K562 (cell line): Measurements from ENCODE around the gene ZNF564. TPM values are rescaled to one million over a fixed set of nuclear protein-coding genes. Genes with fewer than 3 reads are reported as not detected.
A peak's percentile ranks its signal among the peaks of the same experiment; 100 is the strongest.

Source experiments
- ATF7 ChIP-seq: fragments of 450-650 bp; IDR thresholded peaks from 2 replicates; pipeline ENCODE4 v1.7.1; 2014; ENCODE audit warnings: mild to moderate bottlenecking, moderate library complexity
- DNMT1 ChIP-seq: fragments of 450-650 bp; IDR thresholded peaks from 2 replicates; pipeline ENCODE4 v1.6.1; 2016; ENCODE audit warnings: antibody characterized with exemption, mild to moderate bottlenecking
- KAT2B ChIP-seq: IDR thresholded peaks from one replicate; pipeline ENCODE4 v1.6.1; 2012; ENCODE audit warnings: low read depth, mild to moderate bottlenecking, control low read depth, inconsistent platforms, low read length, moderate library complexity
- NFE2 ChIP-seq: IDR thresholded peaks from 2 replicates; pipeline ENCODE4 v1.6.1; 2014; ENCODE audit warnings: antibody characterized with exemption, low read depth
- NONO ChIP-seq, 2 experiments: fragments of 200-400 bp in 1 of 2; fragments of 450-650 bp in 1 of 2; formaldehyde crosslinking in 1 of 2; IDR thresholded peaks; 2 replicates each; pipeline ENCODE4 v1.6.1; 2017; ENCODE audit warnings: low read depth in 2 of 2, mild to moderate bottlenecking in 2 of 2, moderate library complexity in 2 of 2, low read length in 1 of 2
- NUFIP1 ChIP-seq: fragments of 450-650 bp; IDR thresholded peaks from 2 replicates; pipeline ENCODE4 v1.6.1; 2018; ENCODE audit not compliant: partially characterized antibody
- PHF20 ChIP-seq: fragments of 450-650 bp; IDR thresholded peaks from 2 replicates; pipeline ENCODE4 v1.6.1; 2018; ENCODE audit not compliant: partially characterized antibody
- polyA plus RNA-seq, 8 experiments: library from polyadenylated mRNA; depleted of rRNA in 4 of 8; stranded (reverse) in 5 of 8; unstranded in 3 of 8; fragments of >200 nt; fragmentation: Nextera tagmentation in 2 of 8; fragmentation: Illumina TruSeq in 1 of 8; extraction: Ambion mirVana in 2 of 8; extraction: Trizol in 1 of 8; gene quantifications; 2 replicates each; pipeline versions ENCODE4 v1.2.1 to v1.2.3, GENCODE V29; 2011 to 2014; ENCODE audit warnings: inconsistent platforms in 1 of 8, missing spikeins in 1 of 8
- total RNA-seq, 7 experiments: library from RNA; depleted of rRNA in 6 of 7; stranded (reverse); fragments of >200 nt in 6 of 7; fragmentation: Illumina TruSeq in 2 of 7; extraction: Trizol in 2 of 7; gene quantifications; 2 replicates each; pipeline versions ENCODE4 v1.2.1 to v1.2.3, GENCODE V29; 2011 to 2021; ENCODE audit warnings: low replicate concordance in 1 of 7
- TF ChIP-seq, protein P1 (sequence below): sonication (generic); formaldehyde crosslinking; IDR thresholded peaks from 2 replicates; pipeline ENCODE4 v1.8.0; 2022; ENCODE audit warnings: mild to moderate bottlenecking, missing genetic modification reagents
- TF ChIP-seq, protein P2 (sequence below): fragments of 250-450 bp; sonication (Bioruptor Pico); IDR thresholded peaks from 2 replicates; pipeline ENCODE4 v1.4.0; 2020
- TF ChIP-seq, protein P3 (sequence below), 2 experiments: fragments of 450-650 bp in 1 of 2; sonication (generic) in 1 of 2; formaldehyde crosslinking in 1 of 2; IDR thresholded peaks in 1 of 2; conservative IDR thresholded peaks in 1 of 2; 2 replicates each; pipeline versions ENCODE4 v1.6.1 to v1.8.1; 2016 to 2023; ENCODE audit warnings: mild to moderate bottlenecking in 2 of 2, moderate library complexity in 2 of 2, inconsistent platforms in 1 of 2, missing genetic modification reagents in 1 of 2

ZNF564 gene
- total and polyA plus RNA-seq, 9 of the 15 experiments (the other 6 are each of a cell fraction or from before 2014, with no cell fraction given): 1.4 to 8.1 (median 5.6) TPM

DNA sequence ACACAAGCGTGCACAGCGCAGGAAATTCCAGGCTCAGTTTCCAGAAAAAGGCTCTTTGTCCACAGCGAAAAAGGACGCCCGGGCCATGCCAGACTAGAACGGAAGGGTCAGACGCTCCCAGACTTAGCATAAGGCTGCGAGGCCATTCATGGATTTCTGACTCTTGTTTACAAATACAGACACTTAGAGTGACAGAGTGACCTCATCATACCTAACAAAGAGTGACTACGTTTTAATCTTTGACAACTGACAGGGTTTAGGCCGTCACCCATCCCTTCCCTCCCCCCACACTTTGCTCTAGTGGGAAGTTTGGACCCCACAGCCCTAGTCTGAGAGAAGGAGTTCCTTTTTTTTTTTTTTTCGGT, 66.2 kb downstream of the ZNF564 start (continued):
- TF ChIP-seq, protein P1, sequence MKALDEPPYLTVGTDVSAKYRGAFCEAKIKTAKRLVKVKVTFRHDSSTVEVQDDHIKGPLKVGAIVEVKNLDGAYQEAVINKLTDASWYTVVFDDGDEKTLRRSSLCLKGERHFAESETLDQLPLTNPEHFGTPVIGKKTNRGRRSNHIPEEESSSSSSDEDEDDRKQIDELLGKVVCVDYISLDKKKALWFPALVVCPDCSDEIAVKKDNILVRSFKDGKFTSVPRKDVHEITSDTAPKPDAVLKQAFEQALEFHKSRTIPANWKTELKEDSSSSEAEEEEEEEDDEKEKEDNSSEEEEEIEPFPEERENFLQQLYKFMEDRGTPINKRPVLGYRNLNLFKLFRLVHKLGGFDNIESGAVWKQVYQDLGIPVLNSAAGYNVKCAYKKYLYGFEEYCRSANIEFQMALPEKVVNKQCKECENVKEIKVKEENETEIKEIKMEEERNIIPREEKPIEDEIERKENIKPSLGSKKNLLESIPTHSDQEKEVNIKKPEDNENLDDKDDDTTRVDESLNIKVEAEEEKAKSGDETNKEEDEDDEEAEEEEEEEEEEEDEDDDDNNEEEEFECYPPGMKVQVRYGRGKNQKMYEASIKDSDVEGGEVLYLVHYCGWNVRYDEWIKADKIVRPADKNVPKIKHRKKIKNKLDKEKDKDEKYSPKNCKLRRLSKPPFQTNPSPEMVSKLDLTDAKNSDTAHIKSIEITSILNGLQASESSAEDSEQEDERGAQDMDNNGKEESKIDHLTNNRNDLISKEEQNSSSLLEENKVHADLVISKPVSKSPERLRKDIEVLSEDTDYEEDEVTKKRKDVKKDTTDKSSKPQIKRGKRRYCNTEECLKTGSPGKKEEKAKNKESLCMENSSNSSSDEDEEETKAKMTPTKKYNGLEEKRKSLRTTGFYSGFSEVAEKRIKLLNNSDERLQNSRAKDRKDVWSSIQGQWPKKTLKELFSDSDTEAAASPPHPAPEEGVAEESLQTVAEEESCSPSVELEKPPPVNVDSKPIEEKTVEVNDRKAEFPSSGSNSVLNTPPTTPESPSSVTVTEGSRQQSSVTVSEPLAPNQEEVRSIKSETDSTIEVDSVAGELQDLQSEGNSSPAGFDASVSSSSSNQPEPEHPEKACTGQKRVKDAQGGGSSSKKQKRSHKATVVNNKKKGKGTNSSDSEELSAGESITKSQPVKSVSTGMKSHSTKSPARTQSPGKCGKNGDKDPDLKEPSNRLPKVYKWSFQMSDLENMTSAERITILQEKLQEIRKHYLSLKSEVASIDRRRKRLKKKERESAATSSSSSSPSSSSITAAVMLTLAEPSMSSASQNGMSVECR (CRISPR knock-in tag): no peak
- no peak for TF ChIP-seq NUFIP1
- TF ChIP-seq DNMT1: no peak
- TF ChIP-seq KAT2B: no peak
- 0 out of 2 replicates have a peak, but pooled peaks have one; percentile 9 for TF ChIP-seq ATF7
- TF ChIP-seq, protein P2, sequence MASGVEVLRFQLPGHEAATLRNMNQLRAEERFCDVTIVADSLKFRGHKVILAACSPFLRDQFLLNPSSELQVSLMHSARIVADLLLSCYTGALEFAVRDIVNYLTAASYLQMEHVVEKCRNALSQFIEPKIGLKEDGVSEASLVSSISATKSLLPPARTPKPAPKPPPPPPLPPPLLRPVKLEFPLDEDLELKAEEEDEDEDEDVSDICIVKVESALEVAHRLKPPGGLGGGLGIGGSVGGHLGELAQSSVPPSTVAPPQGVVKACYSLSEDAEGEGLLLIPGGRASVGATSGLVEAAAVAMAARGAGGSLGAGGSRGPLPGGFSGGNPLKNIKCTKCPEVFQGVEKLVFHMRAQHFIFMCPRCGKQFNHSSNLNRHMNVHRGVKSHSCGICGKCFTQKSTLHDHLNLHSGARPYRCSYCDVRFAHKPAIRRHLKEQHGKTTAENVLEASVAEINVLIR: no peak
- TF ChIP-seq PHF20: no peak
- no peak for TF ChIP-seq NONO (IDR thresholded peaks at IDR 0.05; ENCODE audit: low read depth in 2 of 2, low read length in 1 of 2)
- TF ChIP-seq, protein P3, sequence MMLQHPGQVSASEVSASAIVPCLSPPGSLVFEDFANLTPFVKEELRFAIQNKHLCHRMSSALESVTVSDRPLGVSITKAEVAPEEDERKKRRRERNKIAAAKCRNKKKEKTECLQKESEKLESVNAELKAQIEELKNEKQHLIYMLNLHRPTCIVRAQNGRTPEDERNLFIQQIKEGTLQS (IDR thresholded peaks at IDR 0.05): peak; percentile 53
- TF ChIP-seq, protein P3 (CRISPR knock-in tag; conservative IDR thresholded peaks at IDR 0.05): no peak
- TF ChIP-seq NFE2: no peak
